Neural cell (in vitro differentiated cells): ENCODE results near the gene RNASEL.

Experiments
- EP300 ChIP-seq: fragments of 450-650 bp; conservative IDR thresholded peaks from 2 replicates; pipeline ENCODE4 v1.6.1; 2014; ENCODE audit warnings: antibody characterized with exemption, mild to moderate bottlenecking, moderate library complexity; ENCODE audit not compliant: poor library complexity, severe bottlenecking
- EZH2 ChIP-seq: fragments of 200-600, 300-800 bp; shearing (Covaris generic), sonication (generic); IDR thresholded peaks from 2 replicates; pipeline ENCODE4 v1.6.1; 2014; ENCODE audit warnings: antibody characterized with exemption, low read length, borderline replicate concordance, mild to moderate bottlenecking; ENCODE audit not compliant: insufficient read depth, poor library complexity, severe bottlenecking
- POLR2AphosphoS5 ChIP-seq: IDR thresholded peaks from 2 replicates; pipeline ENCODE4 v1.6.1; 2012
- RAD21 ChIP-seq: fragments of 450-650 bp; conservative IDR thresholded peaks from 2 replicates; pipeline ENCODE4 v1.6.1; 2014; ENCODE audit warnings: antibody characterized with exemption, mild to moderate bottlenecking, moderate library complexity
- TAF1 ChIP-seq: IDR thresholded peaks from 2 replicates; pipeline ENCODE4 v1.6.1; 2012; ENCODE audit warnings: low read depth
- TF ChIP-seq, protein P1 (sequence below): fragments of 450-650 bp; IDR thresholded peaks from 2 replicates; pipeline ENCODE4 v1.5.1; 2014; ENCODE audit warnings: antibody characterized with exemption, mild to moderate bottlenecking, moderate library complexity; ENCODE audit not compliant: poor library complexity, severe bottlenecking

DNA sequence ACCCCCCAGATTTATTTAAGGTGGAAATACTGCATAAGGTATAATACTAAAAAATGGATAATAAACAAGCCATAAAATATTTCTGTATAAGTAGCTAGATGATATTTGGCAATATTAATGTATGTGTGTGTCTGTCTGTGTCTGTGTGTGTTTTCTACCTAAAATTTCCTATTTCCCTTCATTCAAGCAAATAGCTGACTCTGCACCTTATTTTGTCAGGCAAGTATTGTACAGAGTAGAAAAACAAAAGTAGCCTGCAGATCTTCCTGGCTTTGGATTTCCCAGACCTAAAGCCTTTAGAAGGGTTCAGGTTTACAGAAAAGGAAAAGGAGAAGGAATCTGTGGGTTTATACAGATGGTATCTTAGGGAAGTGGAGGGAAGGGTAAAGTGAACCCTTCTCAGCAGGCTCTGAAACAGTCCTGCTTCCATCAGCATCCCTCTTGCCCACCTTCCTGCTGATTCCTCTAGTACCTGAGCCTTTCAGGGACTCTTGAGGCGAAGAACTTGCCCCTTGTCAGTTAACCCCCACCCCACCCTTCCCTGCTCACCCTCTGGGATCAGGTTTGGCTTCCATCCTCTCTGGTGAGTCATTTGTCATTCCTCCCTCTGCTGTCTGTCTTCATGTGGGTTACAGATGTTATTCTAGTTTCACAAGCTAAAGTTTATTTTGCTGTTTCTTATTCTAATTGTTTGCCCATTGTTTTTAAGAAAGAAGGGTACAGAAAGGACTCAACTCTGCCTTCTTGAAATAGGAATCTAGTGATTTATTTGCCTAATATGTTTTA, 36.9 kb upstream of the RNASEL start:
- TF ChIP-seq, protein P1, sequence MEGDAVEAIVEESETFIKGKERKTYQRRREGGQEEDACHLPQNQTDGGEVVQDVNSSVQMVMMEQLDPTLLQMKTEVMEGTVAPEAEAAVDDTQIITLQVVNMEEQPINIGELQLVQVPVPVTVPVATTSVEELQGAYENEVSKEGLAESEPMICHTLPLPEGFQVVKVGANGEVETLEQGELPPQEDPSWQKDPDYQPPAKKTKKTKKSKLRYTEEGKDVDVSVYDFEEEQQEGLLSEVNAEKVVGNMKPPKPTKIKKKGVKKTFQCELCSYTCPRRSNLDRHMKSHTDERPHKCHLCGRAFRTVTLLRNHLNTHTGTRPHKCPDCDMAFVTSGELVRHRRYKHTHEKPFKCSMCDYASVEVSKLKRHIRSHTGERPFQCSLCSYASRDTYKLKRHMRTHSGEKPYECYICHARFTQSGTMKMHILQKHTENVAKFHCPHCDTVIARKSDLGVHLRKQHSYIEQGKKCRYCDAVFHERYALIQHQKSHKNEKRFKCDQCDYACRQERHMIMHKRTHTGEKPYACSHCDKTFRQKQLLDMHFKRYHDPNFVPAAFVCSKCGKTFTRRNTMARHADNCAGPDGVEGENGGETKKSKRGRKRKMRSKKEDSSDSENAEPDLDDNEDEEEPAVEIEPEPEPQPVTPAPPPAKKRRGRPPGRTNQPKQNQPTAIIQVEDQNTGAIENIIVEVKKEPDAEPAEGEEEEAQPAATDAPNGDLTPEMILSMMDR: no peak
- TF ChIP-seq EZH2 (no peak), EP300 (no peak), RAD21 (no peak), POLR2AphosphoS5 (no peak), TAF1 (no peak)
